HCT116 (cell line): ENCODE measurements around the gene ARFGEF3. TPM values are rescaled to one million over a fixed set of nuclear protein-coding genes. Genes with fewer than 3 reads are reported as not detected.

ENCODE experiments used
- ATAC-seq: fragments of 200-7000 bp; cut with Tn5 transposase; 2 replicates; pipeline ENCODE4 v1.9.1; 2020; ENCODE audit warnings: mild to moderate bottlenecking, moderate library complexity
- BruUV-seq: library from RNA; stranded (reverse); fragments of 400-500 nt; replicated peaks from 2 replicates; lab custom pipeline; 2021; lab: Mats Ljungman, UMichigan
- CTCF ChIA-PET: fragments of 300-600 bp; sonication (Branson Sonifier 250); formaldehyde crosslinking; loops from one replicate; lab custom pipeline; 2021; ENCODE audit warnings: antibody characterized with exemption; lab: Charles Lee
- POLR2A ChIA-PET: fragments of 300-600, 350-600 bp; sonication (Branson Sonifier 250); formaldehyde crosslinking; loops from one replicate; lab custom pipeline; 2021; ENCODE audit warnings: antibody characterized with exemption; lab: Charles Lee
- RAD21 ChIA-PET, 2 experiments: fragments of 300-600 bp; sonication (Branson Sonifier 250); formaldehyde crosslinking; loops; one replicate each; lab custom pipeline; 2023; ENCODE audit warnings: low total read pairs in 2 of 2; ENCODE audit not compliant: uncharacterized antibody in 2 of 2, unreplicated experiment in 2 of 2, low non-redundant PET in 1 of 2; lab: Charles Lee
- DNase-seq: peaks from one replicate; pipeline ENCODE4 v3.0.0-alpha.2; 2010; ENCODE audit warnings: low read depth, low spot score
- H2AFZ ChIP-seq: fragments of 200-600 bp; shearing (Covaris generic), sonication (generic); 2 replicates; pipeline ENCODE4 v1.6.1; 2017; ENCODE audit warnings: low read depth, mixed run types, mixed read lengths, antibody characterized with exemption, low read length; ENCODE audit not compliant: poor library complexity, severe bottlenecking
- H3K27ac ChIP-seq: 2 replicates; pipeline ENCODE4 v1.5.1; 2012; ENCODE audit warnings: low read depth, low read length
- H3K27me3 ChIP-seq: fragments of 200-600 bp; sonication (generic); 2 replicates; pipeline ENCODE4 v1.6.1; 2016; ENCODE audit warnings: mixed run types, low read length, mixed read lengths; ENCODE audit not compliant: insufficient read depth
- H3K36me3 ChIP-seq, 2 experiments: fragments of 200-500 bp in 1 of 2; fragments of 200-600 bp in 1 of 2; sonication (Bioruptor generic) in 1 of 2; sonication (generic) in 1 of 2; 2 replicates each; pipeline versions ENCODE4 v1.5.1 to v1.6.1; 2014 to 2016; ENCODE audit warnings: low read length in 2 of 2, inconsistent platforms in 1 of 2, mixed read lengths in 1 of 2, mixed run types in 1 of 2; ENCODE audit not compliant: insufficient read depth in 2 of 2, control insufficient read depth in 1 of 2
- H3K4me1 ChIP-seq, 2 experiments: fragments of 200-600 bp in 1 of 2; sonication (generic) in 1 of 2; 2 replicates each; pipeline versions ENCODE4 v1.5.1 to v1.6.1; 2012 to 2017; ENCODE audit warnings: low read length in 2 of 2, inconsistent platforms in 1 of 2, mild to moderate bottlenecking in 1 of 2, mixed read lengths in 1 of 2, mixed run types in 1 of 2, moderate library complexity in 1 of 2; ENCODE audit not compliant: insufficient read depth in 2 of 2, control insufficient read depth in 1 of 2
- H3K4me2 ChIP-seq: fragments of 200-600 bp; sonication (generic); 2 replicates; pipeline ENCODE4 v1.6.1; 2017; ENCODE audit warnings: mixed run types, low read length, mixed read lengths
- H3K4me3 ChIP-seq, 2 experiments: fragments of 200-600 bp in 1 of 2; sonication (generic) in 1 of 2; replicated peaks in 1 of 2; 2 replicates each; pipeline ENCODE4 v1.5.1; 2011 to 2016; ENCODE audit warnings: low read length in 2 of 2, control low read depth in 1 of 2, low read depth in 1 of 2, mild to moderate bottlenecking in 1 of 2, mixed read lengths in 1 of 2, mixed run types in 1 of 2
- H3K79me2 ChIP-seq: fragments of 200-600 bp; sonication (generic); 2 replicates; pipeline ENCODE4 v1.6.1; 2017; ENCODE audit warnings: mild to moderate bottlenecking, mixed run types, low read length, moderate library complexity, mixed read lengths; ENCODE audit not compliant: insufficient read depth
- H3K9ac ChIP-seq: fragments of 200-600 bp; sonication (generic); 2 replicates; pipeline ENCODE4 v1.6.1; 2016; ENCODE audit warnings: low read length, mixed read lengths
- H3K9me2 ChIP-seq: fragments of 200-600 bp; sonication (generic), shearing (Covaris generic); 2 replicates; pipeline ENCODE4 v1.6.1; 2017; ENCODE audit warnings: mixed run types, mild to moderate bottlenecking, moderate library complexity; ENCODE audit not compliant: insufficient read depth
- H3K9me3 ChIP-seq, 2 experiments: fragments of 200-500 bp in 1 of 2; fragments of 200-600 bp in 1 of 2; sonication (Bioruptor generic) in 1 of 2; sonication (generic) in 1 of 2; 2 replicates each; pipeline ENCODE4 v1.6.1; 2014 to 2017; ENCODE audit warnings: low read length in 2 of 2, mixed read lengths in 2 of 2, inconsistent platforms in 1 of 2, low read depth in 1 of 2, mild to moderate bottlenecking in 1 of 2, mixed run types in 1 of 2, moderate library complexity in 1 of 2; ENCODE audit not compliant: control insufficient read depth in 1 of 2, insufficient read depth in 1 of 2
- H4K20me1 ChIP-seq: fragments of 200-600 bp; sonication (generic), shearing (Covaris generic); 2 replicates; pipeline ENCODE4 v1.6.1; 2017; ENCODE audit warnings: mixed run types, mild to moderate bottlenecking, moderate library complexity; ENCODE audit not compliant: insufficient read depth
- ATF3 ChIP-seq: IDR thresholded peaks from 2 replicates; pipeline ENCODE4 v1.6.1; 2012
- CBX3 ChIP-seq: IDR thresholded peaks from 2 replicates; pipeline ENCODE4 v1.6.1; 2012; ENCODE audit warnings: low read depth
- CEBPB ChIP-seq: IDR thresholded peaks from 2 replicates; pipeline ENCODE4 v1.6.1; 2012; ENCODE audit warnings: low read depth
- CTCF ChIP-seq, 3 experiments: fragments of 200-600 bp in 1 of 3; sonication (generic) in 1 of 3; IDR thresholded peaks in 2 of 3; conservative IDR thresholded peaks in 1 of 3; 2 replicates each; pipeline ENCODE4 v1.5.1; 2012 to 2017; ENCODE audit warnings: low read depth in 2 of 3, low read length in 2 of 3, antibody characterized with exemption in 1 of 3, borderline replicate concordance in 1 of 3, control low read depth in 1 of 3, mild to moderate bottlenecking in 1 of 3, mixed read lengths in 1 of 3, mixed run types in 1 of 3, moderate library complexity in 1 of 3; ENCODE audit not compliant: insufficient read depth in 1 of 3
- EZH2phosphoT487 ChIP-seq: fragments of 200-600 bp; IDR thresholded peaks from 2 replicates; pipeline ENCODE4 v1.6.1; 2018; ENCODE audit warnings: antibody characterized with exemption, borderline replicate concordance
- FOSL1 ChIP-seq: IDR thresholded peaks from 2 replicates; pipeline ENCODE4 v1.6.1; 2012; ENCODE audit warnings: low read depth
- JUND ChIP-seq: IDR thresholded peaks from 2 replicates; pipeline ENCODE4 v1.6.1; 2012
- MAX ChIP-seq: IDR thresholded peaks from 2 replicates; pipeline ENCODE4 v1.6.1; 2012
- POLR2A ChIP-seq: IDR thresholded peaks from 2 replicates; pipeline ENCODE4 v1.7.0; 2011; ENCODE audit warnings: borderline replicate concordance; ENCODE audit not compliant: insufficient read depth, insufficient read length; ENCODE audit errors: extremely low read depth
- POLR2AphosphoS5 ChIP-seq: IDR thresholded peaks from 2 replicates; pipeline ENCODE4 v1.6.1; 2011; ENCODE audit warnings: mild to moderate bottlenecking, low read depth, low read length, moderate library complexity
- RAD21 ChIP-seq: IDR thresholded peaks from 2 replicates; pipeline ENCODE4 v1.6.1; 2012; ENCODE audit warnings: low read depth, mild to moderate bottlenecking
- REST ChIP-seq: IDR thresholded peaks from 2 replicates; pipeline ENCODE4 v1.6.1; 2012; ENCODE audit warnings: low read depth
- SP1 ChIP-seq: IDR thresholded peaks from 2 replicates; pipeline ENCODE4 v1.6.1; 2012; ENCODE audit warnings: low read depth
- SRF ChIP-seq: IDR thresholded peaks from 2 replicates; pipeline ENCODE4 v1.6.1; 2012; ENCODE audit warnings: low read depth
- TCF7L2 ChIP-seq: IDR thresholded peaks from 2 replicates; pipeline ENCODE4 v1.7.0; 2011; ENCODE audit warnings: borderline replicate concordance, inconsistent platforms; ENCODE audit not compliant: insufficient read depth, insufficient read length; ENCODE audit errors: extremely low read depth
- YY1 ChIP-seq: IDR thresholded peaks from 2 replicates; pipeline ENCODE4 v1.6.1; 2011; ENCODE audit warnings: low read length, low read depth, moderate library complexity, mild to moderate bottlenecking; ENCODE audit not compliant: insufficient replicate concordance; ENCODE audit errors: extremely low read depth
- ZBTB33 ChIP-seq: IDR thresholded peaks from 2 replicates; pipeline ENCODE4 v1.6.1; 2011; ENCODE audit warnings: mild to moderate bottlenecking, low read length, moderate library complexity; ENCODE audit not compliant: insufficient replicate concordance; ENCODE audit errors: extremely low read depth
- ZNF274 ChIP-seq: fragments of 200-500 bp; sonication (Bioruptor generic); IDR thresholded peaks from 2 replicates; pipeline ENCODE4 v1.6.1; 2014; ENCODE audit warnings: mild to moderate bottlenecking, low read depth, low read length, inconsistent platforms
- intact Hi-C: fragments of 100-400 bp; cut with micrococcal nuclease; formaldehyde crosslinking; loops from 2 replicates; pipeline ENCODE4 v1.10.0; 2022
- total RNA-seq: library from RNA; stranded (reverse); gene quantifications from one replicate; pipeline ENCODE4 v1.2.1, GENCODE V29; 2021; ENCODE audit not compliant: unreplicated experiment

ARFGEF3 gene
- total RNA-seq, 1 experiment from 2014 or later: 3.8 TPM

GRCh38 chr6:138157986-138158638, 3.6 kb upstream of the ARFGEF3 start:
- Histone ChIP-seq H3K9me3 (no peaks in the 10 kb centered on the region; a peak in 1 of 4 replicates), H4K20me1 (no peaks in the 10 kb centered on the region), H3K9ac (no peak overlapping the region), H3K4me1 (peaks cover 10 to 19% of the 10 kb centered on the region in 2 experiments; a peak in 3 of 4 replicates), H2AFZ (no peak overlapping the region), H3K79me2 (no peaks in the 10 kb centered on the region), H3K4me2 (no peak overlapping the region), H3K9me2 (no peaks in the 10 kb centered on the region), H3K27ac (no peak overlapping the region), H3K27me3 (peaks cover 9% of the 10 kb centered on the region; the same call in 1 of the 2 replicates), H3K4me3 (no peak overlapping the region), H3K36me3 (no peaks in the 10 kb centered on the region)
- ChIA-PET POLR2A (no interaction called here), RAD21 (no interaction called here), CTCF (no interaction called here)
- TF ChIP-seq FOSL1 (no peak), TCF7L2 (no peak), CEBPB (no peak), JUND (no peak), POLR2A (no peak), CTCF (IDR thresholded peaks at IDR 0.05 in 2 of 3, conservative IDR thresholded peaks at IDR 0.05 in 1 of 3; ENCODE audit: borderline replicate concordance in 1 of 3, insufficient read depth in 1 of 3, low read depth in 2 of 3, low read length in 2 of 3) (no peak), ATF3 (no peak), REST (no peak), POLR2AphosphoS5 (no peak), ZBTB33 (no peak), SRF (no peak), EZH2phosphoT487 (no peak), RAD21 (no peak), ZNF274 (no peak), CBX3 (no peak), MAX (no peak), YY1 (no peak), SP1 (no peak)
- DNase-seq: no peak
- BruUV-seq: no TSS peak
- ATAC-seq: no peak
- intact Hi-C loops: no loop called here
